Neural crest cell (in vitro differentiated cells): ENCODE measurements around the gene EHD4. TPM values are rescaled to one million over a fixed set of nuclear protein-coding genes. Genes with fewer than 3 reads are reported as not detected.

ENCODE experiments used
- DNase-seq: peaks from one replicate; pipeline ENCODE4 v3.0.0; 2021; ENCODE audit warnings: low read depth, mixed read lengths, low spot score
- H3K27ac Mint-ChIP-seq: one replicate; pipeline ENCODE4 v1.8.0; 2021; ENCODE audit warnings: mild to moderate bottlenecking, mixed read lengths; ENCODE audit not compliant: unreplicated experiment
- H3K27me3 Mint-ChIP-seq: 2 replicates; pipeline ENCODE4 v1.8.0; 2021; ENCODE audit warnings: low read depth, mild to moderate bottlenecking, mixed read lengths
- H3K36me3 Mint-ChIP-seq: 2 replicates; pipeline ENCODE4 v1.8.0; 2021; ENCODE audit warnings: low read depth, mild to moderate bottlenecking, mixed read lengths
- H3K4me1 Mint-ChIP-seq: 2 replicates; pipeline ENCODE4 v1.8.0; 2021; ENCODE audit warnings: mixed read lengths
- H3K4me3 Mint-ChIP-seq: one replicate; pipeline ENCODE4 v1.8.0; 2021; ENCODE audit warnings: mild to moderate bottlenecking, mixed read lengths
- H3K9me3 Mint-ChIP-seq: 2 replicates; pipeline ENCODE4 v1.8.0; 2021; ENCODE audit warnings: mixed read lengths
- CTCF ChIP-seq: fragments of 200-600 bp; sonication (generic); conservative IDR thresholded peaks from 2 replicates; pipeline ENCODE4 v1.5.0; 2021; ENCODE audit warnings: antibody characterized with exemption, mild to moderate bottlenecking
- total RNA-seq: library from RNA; stranded (reverse); gene quantifications from 2 replicates; pipeline ENCODE4 v1.2.1, GENCODE V29; 2021

The EHD4 gene
- total RNA-seq, 1 donor from 2014 or later = 8.3 TPM

- TF ChIP-seq CTCF = no peak
- no peaks in the 10 kb centered on the region for H3K36me3 Mint-ChIP-seq
- no peaks in the 10 kb centered on the region for H3K9me3 Mint-ChIP-seq
- no peak overlapping the region for H3K27ac Mint-ChIP-seq
- no peak overlapping the region for H3K4me3 Mint-ChIP-seq
- peaks cover 42% of the 10 kb centered on the region for H3K27me3 Mint-ChIP-seq
- no peak for DNase-seq
- H3K4me1 Mint-ChIP-seq = peaks cover 17% of the 10 kb centered on the region
These were observed 3.3 kb upstream of the EHD4 start for GRCh38 chr15:41975669-41976068.

- Mint-ChIP-seq H3K27ac (no peak overlapping the region), H3K36me3 (no peaks in the 10 kb centered on the region), H3K4me1 (peaks cover 25% of the 10 kb centered on the region), H3K9me3 (no peaks in the 10 kb centered on the region), H3K4me3 (peak overlapping the region; percentile 90), H3K27me3 (peaks cover 41% of the 10 kb centered on the region)
- DNase-seq = no peak
- no peak for TF ChIP-seq CTCF
These were observed 1.7 kb upstream of the EHD4 start for GRCh38 chr15:41974041-41974440.

GRCh38 chr15:41971895-41972252 lies 483 bp downstream of the EHD4 start:
- DNase-seq = peak; percentile 37
- H3K4me3 Mint-ChIP-seq = peak overlapping the region; percentile 96
- H3K27ac Mint-ChIP-seq = no peak overlapping the region
- no peaks in the 10 kb centered on the region for H3K9me3 Mint-ChIP-seq
- peaks cover 33% of the 10 kb centered on the region for H3K4me1 Mint-ChIP-seq
- no peak for TF ChIP-seq CTCF
- H3K27me3 Mint-ChIP-seq = peaks cover 35% of the 10 kb centered on the region
- no peaks in the 10 kb centered on the region for H3K36me3 Mint-ChIP-seq

- Mint-ChIP-seq H3K4me3 (peak overlapping the region; percentile 96), H3K27ac (no peak overlapping the region), H3K9me3 (no peaks in the 10 kb centered on the region), H3K27me3 (peaks cover 30% of the 10 kb centered on the region), H3K4me1 (peaks cover 33% of the 10 kb centered on the region), H3K36me3 (no peaks in the 10 kb centered on the region)
- peak; percentile 31 for DNase-seq
- peak; percentile 34 for TF ChIP-seq CTCF
These were observed 1.1 kb downstream of the EHD4 start for GRCh38 chr15:41971089-41971894.

GRCh38 chr15:41970456-41970855 lies 1.9 kb downstream of the EHD4 start:
- no peak for TF ChIP-seq CTCF
- peaks cover 33% of the 10 kb centered on the region for H3K4me1 Mint-ChIP-seq
- H3K36me3 Mint-ChIP-seq = no peaks in the 10 kb centered on the region
- H3K9me3 Mint-ChIP-seq = no peaks in the 10 kb centered on the region
- H3K27me3 Mint-ChIP-seq = peaks cover 24% of the 10 kb centered on the region
- no peak for DNase-seq
- H3K27ac Mint-ChIP-seq = no peak overlapping the region
- H3K4me3 Mint-ChIP-seq = peak overlapping the region; percentile 96
